ENCODE results near the gene AHSA1.

DNA sequence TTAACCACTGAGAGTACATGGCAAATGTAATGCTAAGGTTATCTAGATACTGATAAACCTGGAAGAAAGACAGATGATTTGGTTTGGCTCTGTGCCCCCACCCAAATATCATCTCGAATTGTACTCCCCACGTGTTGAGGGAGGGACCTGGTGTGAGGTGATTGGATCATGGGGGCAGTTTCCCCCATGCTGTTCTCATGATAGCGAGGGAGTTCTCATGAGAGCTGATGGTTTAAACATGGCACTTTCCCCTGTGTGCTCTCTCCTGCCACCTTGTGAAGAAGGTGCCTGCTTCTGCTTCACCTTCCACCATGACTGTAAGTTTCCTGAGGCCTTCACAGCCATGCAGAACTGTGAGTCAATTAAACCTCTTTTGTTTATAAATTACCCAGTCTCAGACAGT is 48.8 kb upstream of the AHSA1 start:
- TF ChIP-seq SPI1 (IDR thresholded peaks at IDR 0.05; ENCODE audit: low read depth, low read length) (no peak), POLR2AphosphoS5 (IDR thresholded peaks at IDR 0.05; ENCODE audit: low read depth, low read length) (no peak)

Data from GM12891 (cell line).